Right atrium auricular region (tissue), 2 donors: ENCODE data around the gene GYG1. TPM values are rescaled to one million over a fixed set of nuclear protein-coding genes. Genes with fewer than 3 reads are reported as not detected.

ENCODE experiments used
- DNase-seq: peaks from one replicate; pipeline ENCODE4 v3.0.0-alpha.2; 2019; ENCODE audit warnings: low spot score
- H3K27ac ChIP-seq, 2 donors: fragments of 200-600 bp; sonication (generic); 1 replicate in 1 of 2; 2 replicates in 1 of 2; pipeline ENCODE4 v1.5.1; 2016 to 2019
- H3K27me3 ChIP-seq, 2 donors: fragments of 200-600 bp; sonication (generic); one replicate each; pipeline versions ENCODE4 v1.5.1 to v1.6.0; 2017 to 2019
- H3K36me3 ChIP-seq: fragments of 200-600 bp; sonication (generic); one replicate; pipeline ENCODE4 v1.5.1; 2016
- H3K4me1 ChIP-seq, 2 donors: fragments of 200-600 bp; sonication (generic); one replicate each; pipeline versions ENCODE4 v1.5.1 to v1.6.0; 2017 to 2019
- H3K4me3 ChIP-seq, 2 donors: fragments of 200-600 bp; sonication (generic); 1 replicate in 1 of 2; 2 replicates in 1 of 2; pipeline ENCODE4 v1.5.1; 2017 to 2019; ENCODE audit warnings: mild to moderate bottlenecking in 1 of 2, moderate library complexity in 1 of 2
- H3K9me3 ChIP-seq, 2 donors: fragments of 200-600 bp; sonication (generic); one replicate each; pipeline ENCODE4 v1.5.1; 2019
- CTCF ChIP-seq, 2 donors: fragments of 200-600 bp; sonication (generic); IDR thresholded peaks; one replicate each; pipeline ENCODE4 v1.5.1; 2019; ENCODE audit warnings: antibody characterized with exemption in 2 of 2
- total RNA-seq, 2 donors: library from RNA; depleted of rRNA; stranded (reverse); fragments of >200 nt; gene quantifications; one replicate each; pipeline ENCODE4 v1.1.0, GENCODE V29; 2016

GYG1 gene
- 10 to 100 TPM; 67.9 to 70.7 TPM for total RNA-seq

GRCh38 chr3:148991219-148992026, at the start of gene GYG1:
Gene GYG1 (plus strand): TSS chr3:148991540. CDS start chr3:148991641, 101 bp downstream.
- peak; percentile 85 for DNase-seq

GRCh38 chr3:148943506-148944205, 47.7 kb upstream of the GYG1 start:
- Histone ChIP-seq H3K36me3 (no peaks in the 10 kb centered on the region), H3K4me1 (no peaks in the 10 kb centered on the region)

More at GRCh38 chr3:148991219-148992026, at the start of gene GYG1:
- H3K4me1 ChIP-seq: peaks cover 0 to 18% of the 10 kb centered on the region in 2 donors
- no peaks in the 10 kb centered on the region for H3K27me3 ChIP-seq
- no peaks in the 10 kb centered on the region for H3K9me3 ChIP-seq
- peak in 1 of 2 donors; percentile 57 for TF ChIP-seq CTCF (IDR thresholded peaks at IDR 0.05)
- peak within 1 kb of the TSS; percentile 98 to 99 for H3K27ac ChIP-seq
- H3K36me3 ChIP-seq: peaks cover 24% of the 10 kb centered on the region
- H3K4me3 ChIP-seq: peak within 1 kb of the TSS; percentile 73 to 93

GRCh38 chr3:148945116-148945515, 46.2 kb upstream of the GYG1 start:
- DNase-seq: no peak
- no peak for TF ChIP-seq CTCF (IDR thresholded peaks at IDR 0.05)
- no peak overlapping the region for H3K27ac ChIP-seq
- no peak overlapping the region for H3K4me3 ChIP-seq
- no peaks in the 10 kb centered on the region for H3K4me1 ChIP-seq
- H3K9me3 ChIP-seq: no peaks in the 10 kb centered on the region
- no peaks in the 10 kb centered on the region for H3K36me3 ChIP-seq
- H3K27me3 ChIP-seq: no peaks in the 10 kb centered on the region

More at GRCh38 chr3:148943506-148944205, 47.7 kb upstream of the GYG1 start:
- no peaks in the 10 kb centered on the region for H3K9me3 ChIP-seq
- no peaks in the 10 kb centered on the region for H3K27me3 ChIP-seq
- peak; percentile 60 to 76 for TF ChIP-seq CTCF (IDR thresholded peaks at IDR 0.05)
- H3K27ac ChIP-seq: no peak overlapping the region
- H3K4me3 ChIP-seq: no peak overlapping the region
- no peak for DNase-seq

- TF ChIP-seq CTCF (IDR thresholded peaks at IDR 0.05): no peak
- no peaks in the 10 kb centered on the region for H3K4me1 ChIP-seq
- DNase-seq: no peak
- H3K9me3 ChIP-seq: no peaks in the 10 kb centered on the region
- H3K36me3 ChIP-seq: no peaks in the 10 kb centered on the region
- no peaks in the 10 kb centered on the region for H3K27me3 ChIP-seq
- H3K4me3 ChIP-seq: no peak overlapping the region
- H3K27ac ChIP-seq: no peak overlapping the region
Measured at GRCh38 chr3:148948913-148949657, 42.3 kb upstream of the GYG1 start.

- no peak overlapping the region for H3K4me3 ChIP-seq
- H3K9me3 ChIP-seq: no peaks in the 10 kb centered on the region
- no peak for DNase-seq
- peak in 1 of 2 donors; percentile 13 for TF ChIP-seq CTCF (IDR thresholded peaks at IDR 0.05)
- no peak overlapping the region for H3K27ac ChIP-seq
- no peaks in the 10 kb centered on the region for H3K27me3 ChIP-seq
- H3K36me3 ChIP-seq: no peaks in the 10 kb centered on the region
- peaks cover 0 to under 1% of the 10 kb centered on the region in 2 donors for H3K4me1 ChIP-seq
Measured at GRCh38 chr3:148950806-148951205, 40.5 kb upstream of the GYG1 start.
